Measurements from ENCODE around the gene WBP1L.

GRCh38 chr10:102783568-102783967, 39.8 kb downstream of the WBP1L start:
- TF ChIP-seq YY1 (IDR thresholded peaks at IDR 0.05; ENCODE audit: insufficient read depth, insufficient read length): no peak
- no peak for TF ChIP-seq SUZ12 (IDR thresholded peaks at IDR 0.05; ENCODE audit: extremely low read depth, insufficient read depth, insufficient read length)
- TF ChIP-seq ZNF274 (IDR thresholded peaks at IDR 0.05; ENCODE audit: low read depth, low read length): no peak

All from NT2/D1 (cell line).